HEK293 (cell line): ENCODE results near the gene S1PR2.

Experiments
- BCL11A ChIP-seq: fragments of 450-650 bp; formaldehyde crosslinking; IDR thresholded peaks from 2 replicates; pipeline ENCODE4 v1.5.1; 2016; ENCODE audit warnings: low read depth, missing biosample characterization, missing genetic modification characterization
- CTCF ChIP-seq: fragments of 450-650 bp; formaldehyde crosslinking; IDR thresholded peaks from 2 replicates; pipeline ENCODE4 v1.5.1; 2016; ENCODE audit warnings: missing biosample characterization, missing genetic modification characterization
- GLIS2 ChIP-seq: fragments of 450-650 bp; formaldehyde crosslinking; IDR thresholded peaks from 2 replicates; pipeline ENCODE4 v1.5.1; 2016; ENCODE audit warnings: missing biosample characterization, missing genetic modification characterization
- MZF1 ChIP-seq: fragments of 450-650 bp; formaldehyde crosslinking; IDR thresholded peaks from 2 replicates; pipeline ENCODE4 v1.5.1; 2017; ENCODE audit warnings: missing biosample characterization, missing genetic modification characterization, borderline replicate concordance
- REST ChIP-seq: fragments of 450-650 bp; formaldehyde crosslinking; IDR thresholded peaks from 2 replicates; pipeline ENCODE4 v1.5.1; 2016; ENCODE audit warnings: missing biosample characterization, missing genetic modification characterization
- ZFP37 ChIP-seq: fragments of 450-650 bp; formaldehyde crosslinking; IDR thresholded peaks from 2 replicates; pipeline ENCODE4 v1.5.1; 2016; ENCODE audit warnings: missing biosample characterization, missing genetic modification characterization
- ZNF138 ChIP-seq: fragments of 450-650 bp; formaldehyde crosslinking; IDR thresholded peaks from 2 replicates; pipeline ENCODE4 v1.5.1; 2016; ENCODE audit warnings: missing biosample characterization, missing genetic modification characterization, borderline replicate concordance
- ZNF184 ChIP-seq: fragments of 450-650 bp; IDR thresholded peaks from 2 replicates; pipeline ENCODE4 v1.5.1; 2018; ENCODE audit warnings: missing biosample characterization, mild to moderate bottlenecking, missing genetic modification characterization
- ZNF350 ChIP-seq: fragments of 450-650 bp; formaldehyde crosslinking; IDR thresholded peaks from 2 replicates; pipeline ENCODE4 v1.5.0; 2017; ENCODE audit warnings: missing biosample characterization, mild to moderate bottlenecking, missing genetic modification characterization
- ZNF785 ChIP-seq: fragments of 450-650 bp; formaldehyde crosslinking; IDR thresholded peaks from 2 replicates; pipeline ENCODE4 v1.5.1; 2016; ENCODE audit warnings: missing biosample characterization, missing genetic modification characterization
- TF ChIP-seq, protein P1 (sequence below): fragments of 450-650 bp; formaldehyde crosslinking; IDR thresholded peaks from 2 replicates; pipeline ENCODE4 v1.5.1; 2016; ENCODE audit warnings: missing biosample characterization, missing genetic modification characterization, low read depth
- TF ChIP-seq, protein P2 (sequence below): fragments of 450-650 bp; formaldehyde crosslinking; IDR thresholded peaks from 2 replicates; pipeline ENCODE4 v1.5.1; 2016; ENCODE audit warnings: missing biosample characterization, missing genetic modification characterization

GRCh38 chr19:10277795-10278589 is 46.9 kb upstream of the S1PR2 start:
- TF ChIP-seq CTCF (tag by site-specific recombination) (no peak), ZNF138 (tag by site-specific recombination) (no peak), REST (tag by site-specific recombination) (no peak), ZNF350 (tag by site-specific recombination) (no peak), ZNF184 (tag by site-specific recombination) (no peak), ZFP37 (tag by site-specific recombination) (no peak), ZNF785 (no peak), MZF1 (tag by site-specific recombination) (no peak), GLIS2 (no peak), BCL11A (tag by site-specific recombination) (no peak)
- TF ChIP-seq, protein P1, sequence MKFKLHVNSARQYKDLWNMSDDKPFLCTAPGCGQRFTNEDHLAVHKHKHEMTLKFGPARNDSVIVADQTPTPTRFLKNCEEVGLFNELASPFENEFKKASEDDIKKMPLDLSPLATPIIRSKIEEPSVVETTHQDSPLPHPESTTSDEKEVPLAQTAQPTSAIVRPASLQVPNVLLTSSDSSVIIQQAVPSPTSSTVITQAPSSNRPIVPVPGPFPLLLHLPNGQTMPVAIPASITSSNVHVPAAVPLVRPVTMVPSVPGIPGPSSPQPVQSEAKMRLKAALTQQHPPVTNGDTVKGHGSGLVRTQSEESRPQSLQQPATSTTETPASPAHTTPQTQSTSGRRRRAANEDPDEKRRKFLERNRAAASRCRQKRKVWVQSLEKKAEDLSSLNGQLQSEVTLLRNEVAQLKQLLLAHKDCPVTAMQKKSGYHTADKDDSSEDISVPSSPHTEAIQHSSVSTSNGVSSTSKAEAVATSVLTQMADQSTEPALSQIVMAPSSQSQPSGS (tag by site-specific recombination) = no peak
- TF ChIP-seq, protein P2, sequence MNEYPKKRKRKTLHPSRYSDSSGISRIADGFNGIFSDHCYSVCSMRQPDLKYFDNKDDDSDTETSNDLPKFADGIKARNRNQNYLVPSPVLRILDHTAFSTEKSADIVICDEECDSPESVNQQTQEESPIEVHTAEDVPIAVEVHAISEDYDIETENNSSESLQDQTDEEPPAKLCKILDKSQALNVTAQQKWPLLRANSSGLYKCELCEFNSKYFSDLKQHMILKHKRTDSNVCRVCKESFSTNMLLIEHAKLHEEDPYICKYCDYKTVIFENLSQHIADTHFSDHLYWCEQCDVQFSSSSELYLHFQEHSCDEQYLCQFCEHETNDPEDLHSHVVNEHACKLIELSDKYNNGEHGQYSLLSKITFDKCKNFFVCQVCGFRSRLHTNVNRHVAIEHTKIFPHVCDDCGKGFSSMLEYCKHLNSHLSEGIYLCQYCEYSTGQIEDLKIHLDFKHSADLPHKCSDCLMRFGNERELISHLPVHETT (tag by site-specific recombination) = no peak
